Measurements from ENCODE around the gene MMUT. TPM values are rescaled to one million over a fixed set of nuclear protein-coding genes. Genes with fewer than 3 reads are reported as not detected.

Gene MMUT
- total RNA-seq, 1 experiment from 2014 or later: 13.7 TPM

DNA sequence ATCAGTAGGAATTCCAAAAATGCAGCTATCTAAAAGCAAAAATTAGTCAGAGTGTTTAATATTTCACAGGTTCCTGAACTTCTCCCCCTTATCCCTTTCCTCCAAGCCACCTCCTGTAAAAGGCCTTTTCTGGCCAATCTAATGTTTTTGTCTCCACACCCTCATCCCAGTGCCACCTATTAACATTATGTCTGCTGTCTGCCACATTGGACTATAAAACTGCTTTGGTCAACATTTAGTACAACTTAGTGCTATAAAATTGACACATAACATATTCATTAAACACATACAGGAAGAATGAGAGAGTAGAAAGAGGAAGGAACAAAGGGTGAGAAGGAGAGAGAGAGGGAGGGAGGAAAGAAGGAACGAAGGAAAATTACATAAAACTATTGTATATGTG is 47.7 kb downstream of the MMUT start:
- H4K20me1 ChIP-seq (ENCODE audit: control insufficient read depth, insufficient read depth, insufficient read length): no peaks in the 10 kb centered on the region
- H3T11ph ChIP-seq (ENCODE audit: low read length): no peak overlapping the region
- H4K8ac ChIP-seq (replicated peaks; ENCODE audit: insufficient read length, low read depth, low read length): no peak overlapping the region
- peaks cover 3% of the 10 kb centered on the region in 2 experiments; a peak in 2 of 5 replicates for H3K9me3 Mint-ChIP-seq
- no peak overlapping the region for H3K9ac ChIP-seq (ENCODE audit: extremely low read depth, insufficient read length, low read length)
- no peaks in the 10 kb centered on the region for H3K9me3 ChIP-seq (ENCODE audit: control insufficient read depth, low read depth, low read length)
- no peak overlapping the region for H3K56ac ChIP-seq (ENCODE audit: insufficient read length, low read depth, low read length)
- no peak overlapping the region for H3K27ac ChIP-seq (ENCODE audit: insufficient read length, low read depth, low read length)
- H2BK20ac ChIP-seq (ENCODE audit: low read depth, low read length, poor library complexity, severe bottlenecking): no peak overlapping the region
- no peaks in the 10 kb centered on the region for H3K4me1 ChIP-seq (ENCODE audit: insufficient read depth, low read length)
- H3K27me3 ChIP-seq (ENCODE audit: insufficient read depth, low read length): no peaks in the 10 kb centered on the region
- no peak overlapping the region for H2BK5ac ChIP-seq (ENCODE audit: insufficient read length, low read length)
- H3K23me2 ChIP-seq (ENCODE audit: insufficient read length, low read depth, low read length, poor library complexity, severe bottlenecking): no peaks in the 10 kb centered on the region
- no peak overlapping the region for H2AFZ ChIP-seq (ENCODE audit: low read length)
- no peak overlapping the region for H3K14ac ChIP-seq (ENCODE audit: insufficient read depth, low read length)
- no peak overlapping the region for H3K18ac ChIP-seq (ENCODE audit: insufficient read length, low read depth, low read length)
- H3K79me1 ChIP-seq (ENCODE audit: insufficient read depth, low read depth, low read length, poor library complexity, severe bottlenecking): no peaks in the 10 kb centered on the region
- no peak overlapping the region for H4K91ac ChIP-seq (ENCODE audit: insufficient read length, low read depth, low read length)
- H3K79me2 ChIP-seq (ENCODE audit: insufficient read depth, low read length): no peaks in the 10 kb centered on the region
- no peaks in the 10 kb centered on the region; a peak in 1 of 7 replicates for H3K36me3 Mint-ChIP-seq (ENCODE audit: insufficient read depth in 1 of 3, low read depth in 3 of 3)
- H3K23ac ChIP-seq (ENCODE audit: insufficient read length, low read depth, low read length): no peak overlapping the region
- H3K27me3 Mint-ChIP-seq (ENCODE audit: low read depth): no peaks in the 10 kb centered on the region
- H3K4me2 ChIP-seq (ENCODE audit: insufficient read depth, insufficient read length, low read length): no peak overlapping the region
- no CpG with 5 or more reads among the region's 1 CpG for WGBS (ENCODE audit: extremely low coverage, insufficient read length, low lambda C conversion rate)
- no peaks in the 10 kb centered on the region; a peak in 1 of 4 replicates for H3K4me1 Mint-ChIP-seq
- no peak overlapping the region for H3K27ac Mint-ChIP-seq
- TF ChIP-seq, protein P1, sequence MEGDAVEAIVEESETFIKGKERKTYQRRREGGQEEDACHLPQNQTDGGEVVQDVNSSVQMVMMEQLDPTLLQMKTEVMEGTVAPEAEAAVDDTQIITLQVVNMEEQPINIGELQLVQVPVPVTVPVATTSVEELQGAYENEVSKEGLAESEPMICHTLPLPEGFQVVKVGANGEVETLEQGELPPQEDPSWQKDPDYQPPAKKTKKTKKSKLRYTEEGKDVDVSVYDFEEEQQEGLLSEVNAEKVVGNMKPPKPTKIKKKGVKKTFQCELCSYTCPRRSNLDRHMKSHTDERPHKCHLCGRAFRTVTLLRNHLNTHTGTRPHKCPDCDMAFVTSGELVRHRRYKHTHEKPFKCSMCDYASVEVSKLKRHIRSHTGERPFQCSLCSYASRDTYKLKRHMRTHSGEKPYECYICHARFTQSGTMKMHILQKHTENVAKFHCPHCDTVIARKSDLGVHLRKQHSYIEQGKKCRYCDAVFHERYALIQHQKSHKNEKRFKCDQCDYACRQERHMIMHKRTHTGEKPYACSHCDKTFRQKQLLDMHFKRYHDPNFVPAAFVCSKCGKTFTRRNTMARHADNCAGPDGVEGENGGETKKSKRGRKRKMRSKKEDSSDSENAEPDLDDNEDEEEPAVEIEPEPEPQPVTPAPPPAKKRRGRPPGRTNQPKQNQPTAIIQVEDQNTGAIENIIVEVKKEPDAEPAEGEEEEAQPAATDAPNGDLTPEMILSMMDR (conservative IDR thresholded peaks at IDR 0.05): no peak
- no peak overlapping the region for H4K5ac ChIP-seq (ENCODE audit: insufficient read length, low read depth, low read length)
- H3K4me3 Mint-ChIP-seq: no peak overlapping the region
- no peak overlapping the region for H3K4ac ChIP-seq (ENCODE audit: low read depth, low read length)
- no peak overlapping the region for H2BK12ac ChIP-seq (ENCODE audit: insufficient read length, low read depth, low read length)
- no peak overlapping the region for H2AK5ac ChIP-seq (ENCODE audit: insufficient read length, low read length)
- H2BK120ac ChIP-seq (ENCODE audit: low read depth, low read length, poor library complexity, severe bottlenecking): no peak overlapping the region
- H2BK15ac ChIP-seq (ENCODE audit: low read depth, low read length): no peak overlapping the region
- no peak for DNase-seq
